GM18520 (cell line): ENCODE measurements around the gene RPP14.
A peak's percentile ranks its signal among the peaks of the same experiment; 100 is the strongest.
"Not testable (repeated sequence)": the region's sequence is repeated elsewhere in the genome, so short reads cannot be mapped to it uniquely, and the experiment has no call there.

Experiments
- ATAC-seq: cut with Tn5 transposase; IDR thresholded peaks from one replicate; pipeline ENCODE4 v1.9.1; 2021; ENCODE audit not compliant: unreplicated experiment

Gene RPP14

GRCh38 chr3:58329922-58330413, 23.9 kb downstream of the RPP14 start:
- ATAC-seq: no peak

GRCh38 chr3:58331593-58332152, 25.6 kb downstream of the RPP14 start:
- ATAC-seq: no peak

- peak; percentile 82 for ATAC-seq
Observed at GRCh38 chr3:58332575-58333188, 26.6 kb downstream of the RPP14 start, which contains the start of gene PXK. Gene PXK (plus strand): TSS chr3:58332892. CDS start chr3:58332989, 97 bp downstream.

- ATAC-seq: no peak
Observed at GRCh38 chr3:58333206-58334012, 27.4 kb downstream of the RPP14 start.

GRCh38 chr3:58334013-58334321, 27.9 kb downstream of the RPP14 start:
- ATAC-seq: no peak

- no peak for ATAC-seq
Observed at GRCh38 chr3:58334506-58334884, 28.4 kb downstream of the RPP14 start.

- no peak for ATAC-seq
Observed at GRCh38 chr3:58335652-58335947, 29.6 kb downstream of the RPP14 start.

GRCh38 chr3:58336135-58336882, 30.3 kb downstream of the RPP14 start:
- no peak for ATAC-seq

GRCh38 chr3:58337190-58337589, 31.1 kb downstream of the RPP14 start:
- no peak for ATAC-seq

GRCh38 chr3:58339146-58339545, 33.1 kb downstream of the RPP14 start:
- ATAC-seq: not testable (repeated sequence)

GRCh38 chr3:58340594-58341244, 34.7 kb downstream of the RPP14 start:
- ATAC-seq: no peak

GRCh38 chr3:58341376-58341775, 35.3 kb downstream of the RPP14 start:
- no peak for ATAC-seq

- no peak for ATAC-seq
Observed at GRCh38 chr3:58342676-58343075, 36.6 kb downstream of the RPP14 start.

GRCh38 chr3:58345457-58345856, 39.4 kb downstream of the RPP14 start:
- ATAC-seq: no peak

- ATAC-seq: no peak
Observed at GRCh38 chr3:58346368-58346767, 40.3 kb downstream of the RPP14 start.

GRCh38 chr3:58347984-58348383, 41.9 kb downstream of the RPP14 start:
- ATAC-seq: no peak

GRCh38 chr3:58349792-58350626, 44.0 kb downstream of the RPP14 start:
- peak; percentile 71 for ATAC-seq

GRCh38 chr3:58350627-58351013, 44.6 kb downstream of the RPP14 start:
- peak; percentile 1 for ATAC-seq

- no peak for ATAC-seq
Observed at GRCh38 chr3:58351920-58352319, 45.9 kb downstream of the RPP14 start.

- no peak for ATAC-seq
Observed at GRCh38 chr3:58352626-58353025, 46.6 kb downstream of the RPP14 start.
